NAMALWA (cell line): ENCODE results near the gene SRD5A1.
"Not testable (repeated sequence)": the region's sequence is repeated elsewhere in the genome, so short reads cannot be mapped to it uniquely, and the experiment has no call there.

Experiments used
- DNase-seq: peaks from one replicate; pipeline ENCODE4 v3.0.0-alpha.2; 2015; ENCODE audit warnings: low spot score

The SRD5A1 gene

GRCh38 chr5:6645571-6646362, 12.5 kb downstream of the SRD5A1 start:
- DNase-seq = not testable (repeated sequence)

DNA sequence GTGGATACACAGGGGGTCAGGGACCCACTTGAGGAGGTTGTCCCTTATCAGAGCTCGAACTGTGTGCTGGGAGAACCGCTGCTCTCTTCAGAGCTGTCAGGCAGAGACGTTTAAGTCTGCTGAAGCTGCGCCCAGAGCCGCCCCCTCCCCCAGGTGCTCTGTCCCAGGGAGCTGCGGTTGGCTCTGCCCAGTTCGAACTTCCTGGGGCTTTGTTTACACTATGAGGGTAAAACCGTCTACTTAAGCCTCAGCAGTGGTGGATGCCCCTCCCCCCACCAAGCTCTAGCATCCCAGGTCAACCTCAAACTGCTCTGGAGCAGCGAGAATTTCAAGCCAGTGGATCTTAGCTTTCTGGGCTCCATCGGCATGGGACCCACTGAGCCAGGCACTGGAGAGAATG, 15.9 kb downstream of the SRD5A1 start:
- DNase-seq = no peak

DNA sequence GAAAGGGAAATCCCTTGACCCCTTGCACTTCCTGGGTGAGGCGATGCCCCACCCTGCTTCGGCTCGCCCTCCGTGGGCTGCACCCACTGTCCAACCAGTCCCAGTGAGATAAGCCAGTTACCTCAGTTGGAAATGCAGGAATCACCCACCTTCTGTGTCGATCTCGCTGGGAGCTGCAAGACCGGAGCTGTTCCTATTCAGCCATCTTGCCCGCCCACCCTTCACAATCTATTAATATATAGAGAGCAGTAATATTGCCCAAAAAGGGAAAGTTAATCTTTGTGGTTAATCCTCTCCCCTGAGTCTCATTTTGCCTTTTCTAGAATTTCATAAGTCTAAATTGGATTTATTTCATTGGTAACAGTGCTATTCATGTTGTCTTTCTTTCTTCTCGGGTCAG, 16.4 kb downstream of the SRD5A1 start:
- no peak for DNase-seq

- DNase-seq = peak; percentile 92
Observed at GRCh38 chr5:6652025-6652424, 18.8 kb downstream of the SRD5A1 start.

DNA sequence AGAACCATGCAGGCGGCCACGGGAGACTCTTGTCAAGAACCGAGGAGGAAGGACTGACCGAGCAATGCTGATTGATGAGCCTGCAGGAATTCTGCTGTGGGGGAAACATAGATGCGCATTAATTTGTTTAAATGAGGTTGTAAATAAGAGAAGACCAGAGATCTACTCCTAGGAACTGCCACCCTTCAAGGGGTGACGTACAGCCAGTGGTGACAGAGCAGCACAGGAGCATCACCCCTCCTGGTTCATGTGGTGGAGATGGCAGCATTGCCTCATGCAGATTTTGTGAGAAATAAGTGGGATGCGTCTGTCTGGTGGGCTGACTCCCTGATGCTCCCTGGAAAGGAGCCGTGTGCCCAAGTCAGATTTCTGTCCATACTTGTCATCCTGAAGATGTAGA, 22.2 kb downstream of the SRD5A1 start:
- no peak for DNase-seq

- DNase-seq = no peak
Observed at GRCh38 chr5:6656680-6657079, 23.4 kb downstream of the SRD5A1 start.

DNA sequence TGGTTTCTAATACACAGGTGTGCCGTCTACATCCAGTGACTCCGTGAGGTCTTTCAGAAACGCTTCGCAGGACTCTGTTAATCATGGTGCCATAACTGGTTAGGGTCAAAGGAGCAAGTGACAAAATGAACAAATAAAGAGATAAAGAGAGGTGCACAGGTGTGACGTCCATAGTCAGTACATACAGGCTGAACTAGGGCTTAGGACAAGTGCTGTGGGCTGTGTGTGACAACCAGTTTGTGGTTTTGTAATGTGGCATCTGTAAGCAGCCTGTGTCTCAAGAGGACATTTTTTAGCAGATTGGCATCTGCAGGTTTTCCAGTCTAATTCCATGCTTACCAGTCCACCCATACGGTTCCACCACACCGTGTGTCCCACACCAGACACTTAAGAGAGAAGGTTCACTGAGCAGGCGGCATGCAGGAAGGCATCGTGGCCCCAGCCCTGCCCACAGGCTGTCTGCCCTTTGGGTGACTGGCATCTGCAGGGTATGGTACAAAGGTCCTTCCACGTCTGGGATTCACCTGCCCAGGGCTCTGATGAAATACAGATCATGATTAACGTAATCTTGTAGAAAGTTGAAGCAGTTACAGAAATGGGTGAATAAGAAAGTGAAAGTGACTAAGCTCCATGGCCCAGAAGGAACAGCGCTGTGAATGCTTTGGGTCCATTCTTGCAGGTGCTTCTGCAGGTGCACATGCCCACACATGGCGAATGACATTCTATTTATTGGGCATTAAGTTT, 26.9 kb downstream of the SRD5A1 start:
- DNase-seq = peak; percentile 96

- peak; percentile 92 for DNase-seq
Observed at GRCh38 chr5:6660688-6661087, 27.4 kb downstream of the SRD5A1 start.

GRCh38 chr5:6666762-6667161, 33.5 kb downstream of the SRD5A1 start:
- DNase-seq = no peak

- no peak for DNase-seq
Observed at GRCh38 chr5:6667648-6668047, 34.4 kb downstream of the SRD5A1 start.

DNA sequence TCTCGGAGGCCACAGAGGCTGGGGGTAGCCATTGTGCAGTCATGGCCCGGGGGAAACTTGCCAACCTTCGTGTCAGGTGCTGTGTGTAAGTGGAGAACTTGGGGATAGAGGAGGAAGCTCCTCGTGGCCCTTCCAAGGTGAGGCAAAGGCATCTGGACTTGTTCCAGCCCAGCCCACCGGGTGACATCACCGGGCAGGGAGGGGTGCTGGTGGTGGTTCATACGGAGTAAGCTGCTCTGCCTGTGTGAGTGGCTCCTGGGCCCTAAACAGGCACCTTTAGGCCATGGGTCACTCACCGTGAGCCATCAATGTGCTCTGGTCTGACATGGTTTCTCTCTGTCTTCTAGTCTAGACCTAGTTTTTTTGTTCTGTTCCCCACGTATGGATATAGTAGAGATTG, 35.5 kb downstream of the SRD5A1 start:
- not testable (repeated sequence) for DNase-seq

DNA sequence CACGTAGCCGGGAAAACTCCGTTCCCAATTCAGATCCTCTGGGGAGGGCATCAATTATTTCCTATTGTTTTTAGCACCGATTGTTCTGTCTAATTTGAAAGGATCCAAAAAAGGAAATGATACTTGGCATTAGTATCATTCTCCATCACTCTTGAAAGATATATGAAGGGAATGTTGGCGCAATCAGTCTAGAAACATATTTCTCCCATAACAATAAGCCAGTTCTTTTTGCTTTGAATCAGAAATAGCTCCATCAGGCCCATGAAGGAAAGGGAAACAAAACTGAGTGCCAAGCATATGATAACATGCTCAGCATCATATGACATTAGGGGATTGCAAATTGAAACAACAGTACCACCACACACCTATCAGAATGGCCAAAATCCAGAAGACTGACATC, 39.8 kb downstream of the SRD5A1 start:
- no peak for DNase-seq

DNA sequence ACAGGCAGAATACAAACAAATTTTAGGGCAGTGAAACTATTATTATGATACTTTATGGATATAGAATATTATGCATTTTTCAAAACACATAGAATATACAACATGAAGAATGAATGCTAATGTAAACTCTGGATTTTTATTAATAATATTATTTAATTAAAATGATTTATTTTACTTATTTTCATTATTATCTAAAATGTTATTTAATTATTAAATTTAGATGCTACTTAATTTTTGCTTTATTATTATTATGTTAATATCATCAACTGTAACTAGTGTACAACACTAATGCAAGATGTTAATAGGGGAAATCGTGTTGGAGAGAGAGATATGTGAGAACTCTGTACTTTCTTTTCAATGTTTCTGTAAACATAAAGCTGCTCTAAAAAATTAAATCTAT, 40.7 kb downstream of the SRD5A1 start:
- no peak for DNase-seq

DNA sequence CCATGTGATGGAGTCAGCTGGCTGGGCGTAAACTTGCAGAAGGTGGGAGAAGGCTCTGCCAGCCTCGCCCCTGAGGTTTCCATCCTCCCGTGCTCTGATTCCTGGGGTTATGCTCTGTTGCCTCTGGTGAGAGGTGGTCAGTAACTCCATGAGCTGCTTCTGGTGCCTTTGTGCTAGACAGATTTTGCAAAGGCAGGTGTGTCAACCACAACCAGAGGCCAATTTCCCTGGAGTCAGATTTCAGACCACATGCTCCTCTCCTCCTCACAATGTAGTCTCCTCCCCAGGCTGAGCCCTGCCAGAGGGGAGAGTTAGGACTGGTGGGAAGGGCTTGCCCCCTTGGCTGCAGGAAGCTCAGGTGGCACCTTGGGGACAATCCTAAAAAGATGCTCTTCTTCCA, 41.2 kb downstream of the SRD5A1 start:
- DNase-seq = no peak

DNA sequence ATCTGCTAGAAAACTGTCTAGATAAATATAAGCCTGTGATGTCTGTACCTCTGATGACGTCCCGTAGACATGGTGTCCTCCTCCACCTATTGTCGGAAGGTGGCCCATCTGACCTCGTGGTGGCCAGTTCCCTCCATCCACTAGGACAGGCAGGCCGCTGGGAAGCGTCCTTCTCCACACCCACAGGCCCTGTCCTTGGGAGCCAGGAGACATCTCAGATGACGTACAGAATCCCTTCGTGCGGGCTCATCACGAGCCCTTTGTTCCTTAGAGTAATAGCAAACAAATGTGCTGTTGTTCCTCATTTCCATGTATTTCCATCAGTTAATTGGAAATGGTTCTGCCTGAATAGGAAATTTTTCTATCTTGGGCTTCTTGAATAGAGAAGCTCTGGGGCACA, 41.6 kb downstream of the SRD5A1 start:
- no peak for DNase-seq

- peak; percentile 43 for DNase-seq
Observed at GRCh38 chr5:6675784-6676491, 42.7 kb downstream of the SRD5A1 start.

- DNase-seq = no peak
Observed at GRCh38 chr5:6676702-6677101, 43.5 kb downstream of the SRD5A1 start.

DNA sequence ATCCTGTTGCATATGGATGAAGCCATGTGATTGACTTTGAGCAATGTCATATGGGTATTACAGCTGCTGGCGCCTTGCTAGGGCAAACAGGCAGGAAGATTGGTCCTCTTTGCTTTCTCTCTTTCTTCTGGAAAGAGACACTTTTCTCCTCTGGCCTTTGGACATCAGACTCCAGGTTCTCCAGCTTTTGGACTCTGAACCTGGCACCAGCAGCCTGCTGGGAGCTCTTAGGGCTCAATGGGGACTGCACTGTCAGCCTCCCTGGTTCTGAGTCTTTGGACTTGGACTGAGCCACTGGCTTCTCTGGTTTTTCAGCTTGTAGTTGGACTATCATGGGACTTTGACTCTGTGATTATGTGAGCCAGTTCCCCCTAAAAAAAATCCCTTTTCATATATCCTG, 45.1 kb downstream of the SRD5A1 start:
- no peak for DNase-seq

- no peak for DNase-seq
Observed at GRCh38 chr5:6680922-6681321, 47.7 kb downstream of the SRD5A1 start.

- no peak for DNase-seq
Observed at GRCh38 chr5:6681682-6682081, 48.4 kb downstream of the SRD5A1 start.

- no peak for DNase-seq
Observed at GRCh38 chr5:6682239-6682638, 49.0 kb downstream of the SRD5A1 start.

GRCh38 chr5:6683241-6683640, 50.0 kb downstream of the SRD5A1 start:
- DNase-seq = no peak

DNA sequence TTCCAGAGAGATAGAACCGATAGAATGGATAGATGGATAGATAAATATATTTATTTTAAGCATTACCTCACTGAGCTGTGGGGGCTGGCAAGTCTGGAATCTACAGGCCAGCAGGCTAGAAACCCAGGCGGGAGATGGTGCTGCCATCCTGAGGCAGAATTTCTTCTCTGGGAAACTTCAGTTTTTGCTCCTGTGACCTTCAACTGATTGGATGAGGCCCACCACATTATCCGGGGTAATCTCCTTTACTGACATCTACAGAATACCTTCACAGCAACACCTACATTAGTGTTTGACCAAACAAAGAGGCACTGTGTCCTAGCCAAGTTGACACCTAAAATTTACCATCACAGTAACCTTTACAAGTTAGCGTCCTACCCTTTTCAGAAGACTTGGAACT, 50.8 kb downstream of the SRD5A1 start:
- no peak for DNase-seq
